HL-60 (cell line): Measurements from ENCODE around the gene PEX5L.

Source experiments
- GABPA ChIP-seq: IDR thresholded peaks from 2 replicates; pipeline ENCODE4 v1.6.1; 2012; ENCODE audit warnings: low read depth
- POLR2AphosphoS5 ChIP-seq: IDR thresholded peaks from 2 replicates; pipeline ENCODE4 v1.6.1; 2012; ENCODE audit warnings: low read depth
- TF ChIP-seq, protein P1 (sequence below): IDR thresholded peaks from one replicate; pipeline ENCODE4 v1.5.1; 2011; ENCODE audit warnings: low read length, control low read depth, inconsistent platforms; ENCODE audit not compliant: insufficient read depth
- TF ChIP-seq, protein P2 (sequence below): IDR thresholded peaks from 2 replicates; pipeline ENCODE4 v1.6.1; 2012; ENCODE audit warnings: low read depth; ENCODE audit not compliant: insufficient replicate concordance

GRCh38 chr3:179860275-179861107 lies 176.2 kb downstream of the PEX5L start:
- TF ChIP-seq, protein P1, sequence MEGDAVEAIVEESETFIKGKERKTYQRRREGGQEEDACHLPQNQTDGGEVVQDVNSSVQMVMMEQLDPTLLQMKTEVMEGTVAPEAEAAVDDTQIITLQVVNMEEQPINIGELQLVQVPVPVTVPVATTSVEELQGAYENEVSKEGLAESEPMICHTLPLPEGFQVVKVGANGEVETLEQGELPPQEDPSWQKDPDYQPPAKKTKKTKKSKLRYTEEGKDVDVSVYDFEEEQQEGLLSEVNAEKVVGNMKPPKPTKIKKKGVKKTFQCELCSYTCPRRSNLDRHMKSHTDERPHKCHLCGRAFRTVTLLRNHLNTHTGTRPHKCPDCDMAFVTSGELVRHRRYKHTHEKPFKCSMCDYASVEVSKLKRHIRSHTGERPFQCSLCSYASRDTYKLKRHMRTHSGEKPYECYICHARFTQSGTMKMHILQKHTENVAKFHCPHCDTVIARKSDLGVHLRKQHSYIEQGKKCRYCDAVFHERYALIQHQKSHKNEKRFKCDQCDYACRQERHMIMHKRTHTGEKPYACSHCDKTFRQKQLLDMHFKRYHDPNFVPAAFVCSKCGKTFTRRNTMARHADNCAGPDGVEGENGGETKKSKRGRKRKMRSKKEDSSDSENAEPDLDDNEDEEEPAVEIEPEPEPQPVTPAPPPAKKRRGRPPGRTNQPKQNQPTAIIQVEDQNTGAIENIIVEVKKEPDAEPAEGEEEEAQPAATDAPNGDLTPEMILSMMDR = no peak
- TF ChIP-seq POLR2AphosphoS5 = no peak
- TF ChIP-seq, protein P2, sequence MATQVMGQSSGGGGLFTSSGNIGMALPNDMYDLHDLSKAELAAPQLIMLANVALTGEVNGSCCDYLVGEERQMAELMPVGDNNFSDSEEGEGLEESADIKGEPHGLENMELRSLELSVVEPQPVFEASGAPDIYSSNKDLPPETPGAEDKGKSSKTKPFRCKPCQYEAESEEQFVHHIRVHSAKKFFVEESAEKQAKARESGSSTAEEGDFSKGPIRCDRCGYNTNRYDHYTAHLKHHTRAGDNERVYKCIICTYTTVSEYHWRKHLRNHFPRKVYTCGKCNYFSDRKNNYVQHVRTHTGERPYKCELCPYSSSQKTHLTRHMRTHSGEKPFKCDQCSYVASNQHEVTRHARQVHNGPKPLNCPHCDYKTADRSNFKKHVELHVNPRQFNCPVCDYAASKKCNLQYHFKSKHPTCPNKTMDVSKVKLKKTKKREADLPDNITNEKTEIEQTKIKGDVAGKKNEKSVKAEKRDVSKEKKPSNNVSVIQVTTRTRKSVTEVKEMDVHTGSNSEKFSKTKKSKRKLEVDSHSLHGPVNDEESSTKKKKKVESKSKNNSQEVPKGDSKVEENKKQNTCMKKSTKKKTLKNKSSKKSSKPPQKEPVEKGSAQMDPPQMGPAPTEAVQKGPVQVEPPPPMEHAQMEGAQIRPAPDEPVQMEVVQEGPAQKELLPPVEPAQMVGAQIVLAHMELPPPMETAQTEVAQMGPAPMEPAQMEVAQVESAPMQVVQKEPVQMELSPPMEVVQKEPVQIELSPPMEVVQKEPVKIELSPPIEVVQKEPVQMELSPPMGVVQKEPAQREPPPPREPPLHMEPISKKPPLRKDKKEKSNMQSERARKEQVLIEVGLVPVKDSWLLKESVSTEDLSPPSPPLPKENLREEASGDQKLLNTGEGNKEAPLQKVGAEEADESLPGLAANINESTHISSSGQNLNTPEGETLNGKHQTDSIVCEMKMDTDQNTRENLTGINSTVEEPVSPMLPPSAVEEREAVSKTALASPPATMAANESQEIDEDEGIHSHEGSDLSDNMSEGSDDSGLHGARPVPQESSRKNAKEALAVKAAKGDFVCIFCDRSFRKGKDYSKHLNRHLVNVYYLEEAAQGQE = no peak
- no peak for TF ChIP-seq GABPA
